ENCODE results near the gene COMMD7. TPM values are rescaled to one million over a fixed set of nuclear protein-coding genes. Genes with fewer than 3 reads are reported as not detected.
A peak's percentile ranks its signal among the peaks of the same experiment; 100 is the strongest.

Gene COMMD7
- total and polyA plus RNA-seq, 2 of the 4 experiments (the other 2 are of a cell fraction), result 51.8 to 67.5 TPM

DNA sequence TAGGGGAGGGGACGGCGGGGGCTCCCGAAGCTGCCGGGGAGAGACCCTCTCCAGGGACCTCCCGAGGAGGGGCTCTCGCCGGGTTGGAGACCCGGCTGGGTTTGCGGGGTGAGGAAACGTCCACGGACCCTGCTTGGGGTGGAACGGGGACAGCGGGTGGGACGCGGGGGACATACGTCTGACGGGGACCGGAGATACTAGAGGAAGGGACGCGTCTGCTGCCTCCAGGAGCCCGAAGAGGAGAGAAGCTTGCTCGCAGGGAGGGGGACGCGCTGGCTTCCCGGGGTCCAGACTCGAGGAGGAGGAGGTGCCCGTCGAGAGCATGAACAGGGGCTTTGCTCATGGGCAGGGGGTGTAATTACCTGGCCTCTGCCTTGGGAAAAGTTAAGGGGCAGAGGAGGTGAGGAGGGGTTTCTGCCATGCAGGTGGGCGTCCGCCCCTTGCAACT is 19.5 kb upstream of the COMMD7 start (continued):
- no peak for TF ChIP-seq CEBPB (IDR thresholded peaks at IDR 0.05; ENCODE audit: low read depth, low read length)

DNA sequence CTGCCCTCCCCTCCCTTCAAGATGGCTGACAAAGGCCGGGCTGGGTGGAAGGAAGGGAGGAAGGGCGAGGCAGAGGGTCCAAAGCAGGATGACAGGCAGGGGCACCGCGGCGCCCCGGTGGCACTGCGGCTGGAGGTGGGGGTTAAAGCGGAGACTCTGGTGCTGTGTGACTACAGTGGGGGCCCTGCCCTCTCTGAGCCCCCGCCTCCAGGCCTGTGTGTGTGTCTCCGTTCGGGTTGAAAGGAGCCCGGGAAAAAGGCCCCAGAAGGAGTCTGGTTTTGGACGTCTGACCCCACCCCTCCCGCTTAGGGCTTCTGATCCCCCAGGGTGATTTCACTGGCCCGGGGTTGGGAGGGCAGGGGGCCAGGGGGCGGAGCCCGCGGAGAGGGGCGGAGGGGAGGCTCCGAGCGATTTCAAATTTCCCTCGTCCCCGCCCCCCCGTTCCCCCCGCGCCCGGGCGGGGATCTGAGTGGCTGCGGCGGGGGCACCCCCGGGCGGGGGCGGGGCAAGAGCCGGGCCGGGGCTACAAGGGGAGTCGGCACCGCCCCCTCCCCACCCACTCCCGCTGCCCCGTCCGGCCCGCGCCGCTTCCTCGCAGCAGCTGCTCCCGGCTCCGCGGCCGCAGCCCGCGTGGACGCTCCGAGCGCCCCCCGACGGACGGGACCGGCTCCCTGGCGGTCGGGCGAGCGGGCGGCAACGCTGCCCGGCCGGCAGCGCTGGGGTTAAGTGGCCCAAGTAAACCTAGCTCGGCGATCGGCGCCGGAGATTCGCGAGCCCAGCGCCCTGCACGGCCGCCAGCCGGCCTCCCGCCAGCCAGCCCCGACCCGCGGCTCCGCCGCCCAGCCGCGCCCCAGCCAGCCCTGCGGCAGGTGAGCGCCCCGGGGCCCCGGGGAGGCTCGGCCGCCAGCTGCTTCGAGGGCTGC is 18.8 kb upstream of the COMMD7 start, which contains the start of gene DNMT3B:
Gene DNMT3B (plus strand): TSS at position 555 of the 923 bp plus-strand sequence. CDS start 17,939 bp downstream, outside the sequence.
- intact Hi-C loops (cut with micrococcal nuclease), result loop anchor here (2.0 to 10.0 kb wide), 3 partner anchors 77 to 257 kb away; partner anchors contain the start of gene C20orf203
- POLR2A ChIA-PET (ENCODE audit: unreplicated experiment), result interaction anchor here (0.6 kb wide), 1 partner anchor 14 kb away, joined by 5 read pairs; no protein-coding TSS in a partner anchor
- H3K4me2 ChIP-seq (ENCODE audit: low read depth, low read length), result peak within 1 kb of the TSS; percentile 99
- TF ChIP-seq RFX5 (IDR thresholded peaks at IDR 0.05; ENCODE audit: low read depth, low read length) (no peak), SMC3 (IDR thresholded peaks at IDR 0.05; ENCODE audit: low read depth, low read length) (peak; percentile 42), CEBPB (IDR thresholded peaks at IDR 0.05; ENCODE audit: low read depth, low read length) (no peak), POLR2A (IDR thresholded peaks at IDR 0.05; ENCODE audit: low read depth, low read length) (no peak), USF2 (IDR thresholded peaks at IDR 0.05; ENCODE audit: low read depth, low read length) (no peak), FOS (IDR thresholded peaks at IDR 0.05; ENCODE audit: low read depth, low read length) (no peak), CHD1 (IDR thresholded peaks at IDR 0.05; ENCODE audit: low read depth, low read length) (no peak), MAZ (IDR thresholded peaks at IDR 0.05; ENCODE audit: borderline replicate concordance, low read depth, low read length) (peak; percentile 57; the same call in 1 of the 2 replicates), MXI1 (IDR thresholded peaks at IDR 0.05; ENCODE audit: borderline replicate concordance, low read depth, low read length) (peak; percentile 49; the same call in 1 of the 2 replicates), NFE2L2 (IDR thresholded peaks at IDR 0.05; ENCODE audit: low read depth, low read length) (no peak)
- TF ChIP-seq, protein P1, sequence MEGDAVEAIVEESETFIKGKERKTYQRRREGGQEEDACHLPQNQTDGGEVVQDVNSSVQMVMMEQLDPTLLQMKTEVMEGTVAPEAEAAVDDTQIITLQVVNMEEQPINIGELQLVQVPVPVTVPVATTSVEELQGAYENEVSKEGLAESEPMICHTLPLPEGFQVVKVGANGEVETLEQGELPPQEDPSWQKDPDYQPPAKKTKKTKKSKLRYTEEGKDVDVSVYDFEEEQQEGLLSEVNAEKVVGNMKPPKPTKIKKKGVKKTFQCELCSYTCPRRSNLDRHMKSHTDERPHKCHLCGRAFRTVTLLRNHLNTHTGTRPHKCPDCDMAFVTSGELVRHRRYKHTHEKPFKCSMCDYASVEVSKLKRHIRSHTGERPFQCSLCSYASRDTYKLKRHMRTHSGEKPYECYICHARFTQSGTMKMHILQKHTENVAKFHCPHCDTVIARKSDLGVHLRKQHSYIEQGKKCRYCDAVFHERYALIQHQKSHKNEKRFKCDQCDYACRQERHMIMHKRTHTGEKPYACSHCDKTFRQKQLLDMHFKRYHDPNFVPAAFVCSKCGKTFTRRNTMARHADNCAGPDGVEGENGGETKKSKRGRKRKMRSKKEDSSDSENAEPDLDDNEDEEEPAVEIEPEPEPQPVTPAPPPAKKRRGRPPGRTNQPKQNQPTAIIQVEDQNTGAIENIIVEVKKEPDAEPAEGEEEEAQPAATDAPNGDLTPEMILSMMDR (conservative IDR thresholded peaks at IDR 0.05; ENCODE audit: low read depth, low read length), result peak; percentile 46

More for the DNA sequence above, 18.8 kb upstream of the COMMD7 start, which contains the start of gene DNMT3B:
- peak within 1 kb of the TSS; percentile 90 for H3K4me3 ChIP-seq (ENCODE audit: insufficient read depth, low read depth, low read length)
- DNase-seq (peak; percentile 73), ATAC-seq (ENCODE audit: low read depth) (peak; percentile 95)
- no peak within 1 kb of the TSS for H3K18ac ChIP-seq (ENCODE audit: low read depth, low read length)
- peak within 1 kb of the TSS; percentile 92 for H3K23ac ChIP-seq (ENCODE audit: low read depth, low read length)
- H3K56ac ChIP-seq (ENCODE audit: extremely low read depth, insufficient read depth, low read length), result peak within 1 kb of the TSS; percentile 39; the same call in 1 of the 2 replicates
- H3K79me1 ChIP-seq (ENCODE audit: low read depth in 1 of 2, low read length in 2 of 2), result peaks cover 7 to 36% of the 10 kb centered on the region in 2 experiments; a peak in 3 of 4 replicates
- H3K27ac ChIP-seq (ENCODE audit: insufficient read depth, low read length), result peak within 1 kb of the TSS; percentile 44; the same call in 1 of the 2 replicates
- H3K9me3 ChIP-seq (ENCODE audit: control insufficient read depth, insufficient read depth, low read length), result no peaks in the 10 kb centered on the region
- H3K4ac ChIP-seq (ENCODE audit: low read depth, low read length), result peak within 1 kb of the TSS; percentile 40
- no peak within 1 kb of the TSS for H2BK5ac ChIP-seq (ENCODE audit: low read depth, low read length, poor library complexity, severe bottlenecking)
- H4K91ac ChIP-seq (ENCODE audit: insufficient read depth, low read depth, low read length), result peak within 1 kb of the TSS; percentile 49
- no peaks in the 10 kb centered on the region for H3K27me3 ChIP-seq (ENCODE audit: control insufficient read depth, insufficient read depth, low read length)
- WGBS, 2 experiments (ENCODE audit: extremely low coverage in 2 of 2, insufficient read length in 1 of 2), result 1% methylated on average over 17 of the region's 92 CpGs; no CpG with 5 or more reads in 1 of the 2 experiments
- H3K9ac ChIP-seq (ENCODE audit: low read depth, low read length), result peak within 1 kb of the TSS; percentile 84
- H2BK20ac ChIP-seq (ENCODE audit: low read depth, low read length), result no peak within 1 kb of the TSS; the same call in 1 of the 2 replicates
- CTCF ChIA-PET, result interaction anchor here (0.6 to 2.5 kb wide), 3 partner anchors 15 to 87 kb away, joined by 3 to 7 read pairs (median 3); no protein-coding TSS in a partner anchor
- dilution Hi-C loops (cut with HindIII; ENCODE audit: low sequenced_read_pairs, unreplicated experiment) (no loop called here), in situ Hi-C loops (cut with MboI; ENCODE audit: low sequenced_read_pairs) (no loop called here)
- H2AFZ ChIP-seq (replicated peaks; ENCODE audit: low read length, poor library complexity), result peak within 1 kb of the TSS; percentile 94
- H3K14ac ChIP-seq (replicated peaks; ENCODE audit: low read depth, low read length), result peak within 1 kb of the TSS; percentile 78
- H2AK9ac ChIP-seq (replicated peaks; ENCODE audit: low read depth, low read length, poor library complexity), result peak within 1 kb of the TSS; percentile 92
- H4K5ac ChIP-seq (ENCODE audit: low read depth, low read length), result no peak within 1 kb of the TSS
- peak within 1 kb of the TSS; percentile 49; the same call in 1 of the 2 replicates for H2AK5ac ChIP-seq (ENCODE audit: low read depth, low read length)
- H2BK15ac ChIP-seq (ENCODE audit: low read depth, low read length), result 0 out of 3 replicates have a peak within 1 kb of the TSS, but pooled peaks have one; percentile 36
- BruUV-seq (replicated peaks), result no TSS peak
- peaks cover 7% of the 10 kb centered on the region; the same call in 1 of the 2 replicates for H3K9me1 ChIP-seq (ENCODE audit: insufficient read depth, low read length)
- peak within 1 kb of the TSS; percentile 32 to 79; a peak in 2 of 4 replicates for H4K8ac ChIP-seq (ENCODE audit: low read depth in 2 of 2, low read length in 2 of 2)
- no peaks in the 10 kb centered on the region for H3K36me3 ChIP-seq (ENCODE audit: control insufficient read depth, insufficient read depth, low read length)
- H4K20me1 ChIP-seq (ENCODE audit: insufficient read depth, low read length), result no peaks in the 10 kb centered on the region
- peaks cover 5% of the 10 kb centered on the region; the same call in 1 of the 2 replicates for H3K4me1 ChIP-seq (ENCODE audit: control insufficient read depth, insufficient read depth, low read length)
- peak within 1 kb of the TSS; percentile 58 for H2BK120ac ChIP-seq (ENCODE audit: low read depth, low read length)

All from IMR-90 (cell line).